Caco-2 (cell line): Measurements from ENCODE around the gene MCFD2. TPM values are rescaled to one million over a fixed set of nuclear protein-coding genes. Genes with fewer than 3 reads are reported as not detected.
A peak's percentile ranks its signal among the peaks of the same experiment; 100 is the strongest.

ENCODE experiments used
- BruUV-seq: library from RNA; stranded (reverse); fragments of 400-500 nt; replicated peaks from 2 replicates; lab custom pipeline; 2021; lab: Mats Ljungman, UMichigan
- CTCF ChIA-PET: fragments of 300-600 bp; sonication (Branson Sonifier 250); formaldehyde crosslinking; loops from one replicate; lab custom pipeline; 2022; ENCODE audit warnings: antibody characterized with exemption; lab: Charles Lee
- POLR2A ChIA-PET: fragments of 300-600 bp; sonication (Branson Sonifier 250); formaldehyde crosslinking; loops from one replicate; lab custom pipeline; 2022; ENCODE audit warnings: antibody characterized with exemption; lab: Charles Lee
- DNase-seq, 2 experiments: peaks; one replicate each; pipeline versions ENCODE4 v3.0.0 to v3.0.0-alpha.2; 2020 to 2022
- H3K27me3 ChIP-seq: replicated peaks from 2 replicates; pipeline ENCODE4 v1.6.0; 2011; ENCODE audit warnings: low read length; ENCODE audit not compliant: control insufficient read depth, insufficient read depth
- H3K36me3 ChIP-seq: 2 replicates; pipeline ENCODE4 v1.5.1; 2011; ENCODE audit warnings: low read length; ENCODE audit not compliant: control insufficient read depth, insufficient read depth
- H3K4me1 ChIP-seq: fragments of 250-450 bp; sonication (Bioruptor Pico); 2 replicates; pipeline ENCODE4 v1.5.1; 2020; ENCODE audit warnings: mild to moderate bottlenecking
- H3K4me3 ChIP-seq: 2 replicates; pipeline ENCODE4 v1.5.1; 2011; ENCODE audit warnings: low read depth, mild to moderate bottlenecking, control low read depth, low read length
- H3K9me3 ChIP-seq: fragments of 250-450 bp; sonication (Bioruptor Pico); 2 replicates; pipeline ENCODE4 v1.5.1; 2020; ENCODE audit warnings: mild to moderate bottlenecking, moderate library complexity
- H3K27ac Mint-ChIP-seq: one replicate; pipeline ENCODE4 v1.8.0; 2022; ENCODE audit warnings: mixed read lengths; ENCODE audit not compliant: unreplicated experiment
- H3K27me3 Mint-ChIP-seq: one replicate; pipeline ENCODE4 v1.8.0; 2022; ENCODE audit warnings: mixed read lengths; ENCODE audit not compliant: insufficient read depth, unreplicated experiment
- H3K36me3 Mint-ChIP-seq: one replicate; pipeline ENCODE4 v1.8.0; 2022; ENCODE audit warnings: mild to moderate bottlenecking, mixed read lengths; ENCODE audit not compliant: insufficient read depth, unreplicated experiment
- H3K4me1 Mint-ChIP-seq: one replicate; pipeline ENCODE4 v1.8.0; 2022; ENCODE audit warnings: low read depth, mixed read lengths; ENCODE audit not compliant: unreplicated experiment
- H3K4me3 Mint-ChIP-seq: one replicate; pipeline ENCODE4 v1.8.0; 2022; ENCODE audit warnings: mild to moderate bottlenecking, moderate library complexity, mixed read lengths; ENCODE audit not compliant: unreplicated experiment
- H3K9me3 Mint-ChIP-seq: one replicate; pipeline ENCODE4 v1.8.0; 2022; ENCODE audit warnings: mixed read lengths; ENCODE audit not compliant: unreplicated experiment
- intact Hi-C: fragments of 100-400 bp; cut with micrococcal nuclease; formaldehyde crosslinking; loops from one replicate; pipeline ENCODE4 v1.10.0; 2022; ENCODE audit not compliant: unreplicated experiment
- total RNA-seq: library from RNA; stranded (reverse); gene quantifications from 2 replicates; pipeline ENCODE4 v1.2.3, GENCODE V29; 2022
- TF ChIP-seq, protein P1 (sequence below), 2 experiments: fragments of 200-600 bp in 1 of 2; IDR thresholded peaks; 1 replicate in 1 of 2; 2 replicates in 1 of 2; pipeline versions ENCODE4 v1.5.1 to v1.8.0; 2011 to 2022; ENCODE audit warnings: antibody characterized with exemption in 1 of 2, control low read depth in 1 of 2, inconsistent platforms in 1 of 2, low read depth in 1 of 2, low read length in 1 of 2, mild to moderate bottlenecking in 1 of 2, moderate library complexity in 1 of 2; ENCODE audit not compliant: insufficient read depth in 1 of 2, severe bottlenecking in 1 of 2, unreplicated experiment in 1 of 2

Gene MCFD2
- total RNA-seq, 1 experiment from 2014 or later, result 156 TPM

DNA sequence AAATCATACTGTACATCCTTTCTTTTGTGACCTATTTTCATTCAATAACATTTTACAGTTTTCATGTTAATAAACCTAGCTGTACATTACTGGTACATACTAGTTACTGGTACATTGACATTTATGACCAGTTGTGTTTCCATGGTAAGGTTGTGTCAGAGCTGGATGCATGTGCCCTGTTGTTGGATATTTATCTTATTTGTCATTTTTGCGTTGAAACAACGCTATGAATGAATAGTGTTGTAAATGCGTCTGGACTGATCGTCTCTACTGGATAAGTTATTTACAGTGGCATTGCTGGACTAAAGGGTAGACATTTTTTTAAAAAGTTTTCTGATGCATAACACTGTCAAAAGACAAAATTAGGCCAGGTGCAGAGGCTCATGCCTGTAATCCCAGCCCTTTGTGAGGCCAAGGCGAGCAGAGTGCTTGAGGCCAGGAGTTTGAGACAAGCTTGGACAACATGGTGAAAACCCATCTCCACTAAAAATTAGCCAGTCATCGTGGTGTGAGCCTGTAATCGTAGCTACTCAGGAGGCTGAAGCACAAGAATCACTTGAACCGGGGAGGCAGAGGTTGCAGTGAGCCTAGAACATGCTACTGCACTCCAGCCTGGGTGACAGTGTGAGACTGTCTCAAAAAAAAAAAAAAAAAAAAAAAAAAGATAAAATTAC, 40.2 kb downstream of the MCFD2 start:
- Histone ChIP-seq H3K27me3 (no peaks in the 10 kb centered on the region), H3K4me3 (no peak overlapping the region), H3K4me1 (peaks cover 14% of the 10 kb centered on the region), H3K36me3 (no peaks in the 10 kb centered on the region), H3K9me3 (no peaks in the 10 kb centered on the region)
- H3K4me3 Mint-ChIP-seq, result no peak overlapping the region
- intact Hi-C loops, result no loop called here
- ChIA-PET POLR2A (no interaction called here), CTCF (no interaction called here)
- H3K27me3 Mint-ChIP-seq, result no peaks in the 10 kb centered on the region
- BruUV-seq, result no TSS peak
- no peak overlapping the region for H3K27ac Mint-ChIP-seq
- TF ChIP-seq, protein P1, sequence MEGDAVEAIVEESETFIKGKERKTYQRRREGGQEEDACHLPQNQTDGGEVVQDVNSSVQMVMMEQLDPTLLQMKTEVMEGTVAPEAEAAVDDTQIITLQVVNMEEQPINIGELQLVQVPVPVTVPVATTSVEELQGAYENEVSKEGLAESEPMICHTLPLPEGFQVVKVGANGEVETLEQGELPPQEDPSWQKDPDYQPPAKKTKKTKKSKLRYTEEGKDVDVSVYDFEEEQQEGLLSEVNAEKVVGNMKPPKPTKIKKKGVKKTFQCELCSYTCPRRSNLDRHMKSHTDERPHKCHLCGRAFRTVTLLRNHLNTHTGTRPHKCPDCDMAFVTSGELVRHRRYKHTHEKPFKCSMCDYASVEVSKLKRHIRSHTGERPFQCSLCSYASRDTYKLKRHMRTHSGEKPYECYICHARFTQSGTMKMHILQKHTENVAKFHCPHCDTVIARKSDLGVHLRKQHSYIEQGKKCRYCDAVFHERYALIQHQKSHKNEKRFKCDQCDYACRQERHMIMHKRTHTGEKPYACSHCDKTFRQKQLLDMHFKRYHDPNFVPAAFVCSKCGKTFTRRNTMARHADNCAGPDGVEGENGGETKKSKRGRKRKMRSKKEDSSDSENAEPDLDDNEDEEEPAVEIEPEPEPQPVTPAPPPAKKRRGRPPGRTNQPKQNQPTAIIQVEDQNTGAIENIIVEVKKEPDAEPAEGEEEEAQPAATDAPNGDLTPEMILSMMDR (IDR thresholded peaks at IDR 0.05; ENCODE audit: insufficient read depth in 1 of 2, low read depth in 1 of 2, low read length in 1 of 2, severe bottlenecking in 1 of 2, unreplicated experiment in 1 of 2), result no peak
- no peak for DNase-seq
- no peaks in the 10 kb centered on the region for H3K36me3 Mint-ChIP-seq
- H3K4me1 Mint-ChIP-seq, result peaks cover 10% of the 10 kb centered on the region
- H3K9me3 Mint-ChIP-seq, result no peaks in the 10 kb centered on the region

DNA sequence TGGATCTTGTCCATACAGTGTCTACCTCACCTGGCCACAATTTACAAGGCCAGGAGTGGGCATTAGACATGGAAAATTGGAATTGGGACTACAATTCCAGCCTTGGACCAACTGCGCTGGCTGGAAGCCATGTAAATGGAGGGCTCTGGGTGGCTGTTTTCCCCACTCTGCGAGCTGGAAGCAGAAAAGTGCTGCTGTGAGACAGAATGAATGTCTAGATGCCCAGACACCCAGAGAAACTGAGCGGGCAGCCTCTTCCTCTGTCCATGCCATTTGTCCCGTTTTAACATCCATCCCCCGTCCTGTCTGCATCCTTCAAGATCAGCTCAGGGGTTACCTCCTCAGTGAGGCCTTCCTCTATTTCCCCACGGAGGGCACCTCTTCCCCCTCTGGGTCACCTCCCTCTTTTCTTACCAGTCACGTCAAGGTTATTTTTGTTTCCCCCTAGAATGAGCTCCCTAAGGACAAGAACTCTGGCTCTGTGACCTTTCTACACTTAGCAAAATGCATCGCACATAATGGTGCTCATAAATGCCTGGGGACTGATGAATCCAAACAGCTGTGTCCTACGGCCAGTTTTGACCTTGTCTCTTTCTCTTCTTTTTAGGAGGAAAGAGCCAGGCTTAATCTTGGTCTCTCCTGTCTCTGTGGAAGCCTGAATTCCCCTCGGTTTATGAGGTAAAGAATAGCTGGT, 41.2 kb downstream of the MCFD2 start:
- Histone ChIP-seq H3K9me3 (no peaks in the 10 kb centered on the region), H3K27me3 (no peaks in the 10 kb centered on the region), H3K4me3 (no peak overlapping the region), H3K4me1 (peaks cover 14% of the 10 kb centered on the region), H3K36me3 (no peaks in the 10 kb centered on the region)
- POLR2A ChIA-PET, result no interaction called here
- no peak overlapping the region for H3K4me3 Mint-ChIP-seq
- H3K36me3 Mint-ChIP-seq, result no peaks in the 10 kb centered on the region
- no peaks in the 10 kb centered on the region for H3K27me3 Mint-ChIP-seq
- peak in 1 of 2 experiments; percentile 11 for DNase-seq
- H3K9me3 Mint-ChIP-seq, result no peaks in the 10 kb centered on the region
- CTCF ChIA-PET, result no interaction called here
- H3K4me1 Mint-ChIP-seq, result peaks cover 10% of the 10 kb centered on the region
- no TSS peak for BruUV-seq
- H3K27ac Mint-ChIP-seq, result no peak overlapping the region
- TF ChIP-seq, protein P1 (IDR thresholded peaks at IDR 0.05; ENCODE audit: insufficient read depth in 1 of 2, low read depth in 1 of 2, low read length in 1 of 2, severe bottlenecking in 1 of 2, unreplicated experiment in 1 of 2), result no peak
- intact Hi-C loops, result no loop called here

DNA sequence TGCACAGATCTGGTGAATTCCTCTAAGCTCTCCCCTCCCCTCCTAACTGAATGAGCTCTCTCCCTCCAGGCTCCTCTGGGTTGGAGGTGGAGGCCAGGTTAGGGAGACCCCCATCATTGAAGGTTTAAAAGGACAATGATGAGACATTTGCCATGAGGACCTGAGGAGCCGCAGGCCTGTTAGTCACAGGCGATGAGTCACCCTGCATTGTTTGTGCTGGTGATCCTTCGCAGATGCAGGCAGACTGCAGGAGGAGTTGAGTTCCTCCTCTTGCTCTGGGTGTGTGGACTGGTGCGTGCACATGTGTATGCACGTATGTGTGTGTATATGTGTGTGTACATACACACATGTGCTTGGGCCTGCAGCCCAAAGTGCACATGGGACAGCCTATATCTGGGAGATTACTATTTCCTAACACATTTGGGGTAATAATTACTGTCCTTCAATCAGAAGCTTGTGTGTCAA, 42.0 kb downstream of the MCFD2 start:
- H3K27me3 Mint-ChIP-seq, result no peaks in the 10 kb centered on the region
- H3K4me1 Mint-ChIP-seq, result peaks cover 10% of the 10 kb centered on the region
- DNase-seq, result peak; percentile 42 to 59
- TF ChIP-seq, protein P1 (IDR thresholded peaks at IDR 0.05; ENCODE audit: insufficient read depth in 1 of 2, low read depth in 1 of 2, low read length in 1 of 2, severe bottlenecking in 1 of 2, unreplicated experiment in 1 of 2), result no peak
- no peak overlapping the region for H3K4me3 ChIP-seq
- BruUV-seq, result no TSS peak
- CTCF ChIA-PET, result no interaction called here
- no peaks in the 10 kb centered on the region for H3K36me3 Mint-ChIP-seq
- H3K27ac Mint-ChIP-seq, result no peak overlapping the region
- no peaks in the 10 kb centered on the region for H3K9me3 Mint-ChIP-seq
- no peak overlapping the region for H3K4me3 Mint-ChIP-seq
- no peaks in the 10 kb centered on the region for H3K36me3 ChIP-seq
- H3K9me3 ChIP-seq, result no peaks in the 10 kb centered on the region
- POLR2A ChIA-PET, result no interaction called here
- H3K4me1 ChIP-seq, result peaks cover 14% of the 10 kb centered on the region
- intact Hi-C loops, result no loop called here
- H3K27me3 ChIP-seq, result no peaks in the 10 kb centered on the region
